Stomach (tissue), 4 donors: Measurements from ENCODE around the gene TAS2R42.

Experiments
- POLR2A ChIP-seq, 4 donors: fragments of 450-650 bp; IDR thresholded peaks; one replicate each; pipeline ENCODE4 v1.6.1; 2016; ENCODE audit warnings: antibody characterized with exemption in 4 of 4, control low read depth in 2 of 4, mild to moderate bottlenecking in 1 of 4, moderate library complexity in 1 of 4
- POLR2AphosphoS5 ChIP-seq, 3 donors: sonication (generic); formaldehyde crosslinking; IDR thresholded peaks; one replicate each; pipeline ENCODE4 v1.6.1; 2016; ENCODE audit warnings: antibody characterized with exemption in 3 of 3
- TF ChIP-seq, protein P1 (sequence below), 7 experiments: fragments of 450-650 bp in 4 of 7; fragments of 200-600 bp in 3 of 7; sonication (generic) in 3 of 7; IDR thresholded peaks; one replicate each; pipeline ENCODE4 v1.5.1; 2016 to 2019; ENCODE audit warnings: antibody characterized with exemption in 7 of 7, control low read depth in 2 of 7, mild to moderate bottlenecking in 1 of 7

DNA sequence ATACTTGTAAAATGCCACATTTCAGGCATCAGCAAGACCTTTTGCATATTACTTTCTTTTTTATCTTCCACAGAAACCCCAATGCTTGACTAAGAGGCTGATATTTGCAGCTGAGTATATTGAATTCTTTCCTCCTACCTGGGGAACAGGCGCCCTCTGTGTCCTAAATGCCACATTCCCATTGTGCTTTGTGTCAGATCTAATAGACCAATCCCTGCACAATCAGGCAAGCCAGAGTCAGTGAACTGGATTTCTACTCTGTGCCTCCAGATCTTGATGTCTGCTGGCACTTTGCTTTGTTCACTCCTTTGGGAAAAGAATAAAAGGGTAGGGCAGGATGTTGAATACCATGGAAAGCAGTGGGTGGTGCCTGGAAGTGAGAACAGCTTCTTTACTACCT, 22.4 kb upstream of the TAS2R42 start:
- TF ChIP-seq POLR2A (IDR thresholded peaks at IDR 0.05) (no peak), POLR2AphosphoS5 (IDR thresholded peaks at IDR 0.05) (no peak)
- TF ChIP-seq, protein P1, sequence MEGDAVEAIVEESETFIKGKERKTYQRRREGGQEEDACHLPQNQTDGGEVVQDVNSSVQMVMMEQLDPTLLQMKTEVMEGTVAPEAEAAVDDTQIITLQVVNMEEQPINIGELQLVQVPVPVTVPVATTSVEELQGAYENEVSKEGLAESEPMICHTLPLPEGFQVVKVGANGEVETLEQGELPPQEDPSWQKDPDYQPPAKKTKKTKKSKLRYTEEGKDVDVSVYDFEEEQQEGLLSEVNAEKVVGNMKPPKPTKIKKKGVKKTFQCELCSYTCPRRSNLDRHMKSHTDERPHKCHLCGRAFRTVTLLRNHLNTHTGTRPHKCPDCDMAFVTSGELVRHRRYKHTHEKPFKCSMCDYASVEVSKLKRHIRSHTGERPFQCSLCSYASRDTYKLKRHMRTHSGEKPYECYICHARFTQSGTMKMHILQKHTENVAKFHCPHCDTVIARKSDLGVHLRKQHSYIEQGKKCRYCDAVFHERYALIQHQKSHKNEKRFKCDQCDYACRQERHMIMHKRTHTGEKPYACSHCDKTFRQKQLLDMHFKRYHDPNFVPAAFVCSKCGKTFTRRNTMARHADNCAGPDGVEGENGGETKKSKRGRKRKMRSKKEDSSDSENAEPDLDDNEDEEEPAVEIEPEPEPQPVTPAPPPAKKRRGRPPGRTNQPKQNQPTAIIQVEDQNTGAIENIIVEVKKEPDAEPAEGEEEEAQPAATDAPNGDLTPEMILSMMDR (IDR thresholded peaks at IDR 0.05): no peak
